Adrenal gland (tissue), 12 donors: ENCODE measurements around the gene PTPN7. TPM values are rescaled to one million over a fixed set of nuclear protein-coding genes. Genes with fewer than 3 reads are reported as not detected.

Experiments used
- DNase-seq, 7 donors: peaks; one replicate each; pipeline ENCODE4 v3.0.0-alpha.2; 2019 to 2020
- H3K27ac ChIP-seq, 5 donors: fragments of 200-600 bp; sonication (generic) in 4 of 5; 1 replicate in 3 of 5; 2 replicates in 2 of 5; pipeline versions ENCODE4 v1.5.1 to v1.8.0; 2016 to 2020; ENCODE audit warnings: mild to moderate bottlenecking in 1 of 5
- H3K27me3 ChIP-seq: fragments of 200-600 bp; 2 replicates; pipeline ENCODE4 v1.8.0; 2021
- H3K36me3 ChIP-seq, 2 donors: fragments of 200-600 bp; replicated peaks in 1 of 2; 1 replicate in 1 of 2; 2 replicates in 1 of 2; pipeline versions ENCODE4 v1.5.1 to v1.8.0; 2018 to 2022
- H3K4me1 ChIP-seq, 2 donors: fragments of 200-600 bp; replicated peaks in 1 of 2; 1 replicate in 1 of 2; 2 replicates in 1 of 2; pipeline versions ENCODE4 v1.5.1 to v1.8.0; 2018 to 2021
- H3K4me3 ChIP-seq, 4 donors: fragments of 200-600 bp; sonication (generic) in 3 of 4; one replicate each; pipeline ENCODE4 v1.5.1; 2016 to 2018
- H3K9me3 ChIP-seq, 3 donors: fragments of 200-600 bp; sonication (generic) in 1 of 3; replicated peaks in 1 of 3; 1 replicate in 2 of 3; 2 replicates in 1 of 3; pipeline versions ENCODE4 v1.5.1 to v1.8.0; 2016 to 2021
- POLR2A ChIP-seq, 2 donors: fragments of 450-650 bp; IDR thresholded peaks; one replicate each; pipeline ENCODE4 v1.6.1; 2017; ENCODE audit warnings: antibody characterized with exemption in 2 of 2, mild to moderate bottlenecking in 2 of 2, moderate library complexity in 1 of 2
- WGBS, 4 donors: extraction: QIAGEN DNeasy Blood & Tissue Kit in 2 of 4; methylation state at CpG; one replicate each; pipeline versions ENCODE4 v1.1.5 to v1.1.7; 2013 to 2017; 5-methylcytosine and 5-hydroxymethylcytosine counted together
- intact Hi-C, 2 donors: fragments of 100-400 bp; cut with DNase I; formaldehyde crosslinking; loops; one replicate each; pipeline versions ENCODE4 v1.14.1 to v1.15.0; 2022 to 2023
- polyA plus RNA-seq, 3 donors: library from polyadenylated mRNA; stranded (reverse); fragments of 200-250 nt in 2 of 3; fragments of 350-450 nt in 1 of 3; fragmentation: Illumina TruSeq in 1 of 3; extraction: RNeasy Lipid Tissue Mini Kit (QIAGEN cat#74804) in 1 of 3; gene quantifications; one replicate each; pipeline ENCODE4 v1.2.3, GENCODE V29; 2013 to 2014
- total RNA-seq, 9 donors: library from RNA; depleted of rRNA in 4 of 9; stranded (reverse); fragments of >200 nt in 4 of 9; fragments of 120-200 nt in 1 of 9; fragmentation: NEBNext Ultra II Directional in 1 of 9; extraction: Animal tissue kit (Norgen Biotek cat#: 25700) in 1 of 9; gene quantifications; one replicate each; pipeline versions ENCODE4 v1.1.0 to v1.2.4, GENCODE V29; 2013 to 2023
- TF ChIP-seq, protein P1 (sequence below), 6 experiments: fragments of 450-650 bp in 4 of 6; fragments of 200-600 bp in 2 of 6; sonication (generic) in 1 of 6; IDR thresholded peaks; 1 replicate in 5 of 6; 2 replicates in 1 of 6; pipeline versions ENCODE4 v1.5.1 to v1.8.0; 2016 to 2021; ENCODE audit warnings: antibody characterized with exemption in 6 of 6, mild to moderate bottlenecking in 2 of 6, moderate library complexity in 1 of 6
- donor health status: healthy with polysubstance abuse.
- donor health status: Bipolar disorder and iron deficiency.
- donor health status: DM: yes; HTN: yes; CAD: no.
- donor health status: DM: no; HTN: no; CAD: no.
- donor health status: DM: no; HTN: no; CAD: no.
- donor health status: DM: yes; HTN: yes; CAD: no.

The PTPN7 gene
- total and polyA plus RNA-seq, 12 donors: 2.5 to 45.4 (median 17.1) TPM

DNA sequence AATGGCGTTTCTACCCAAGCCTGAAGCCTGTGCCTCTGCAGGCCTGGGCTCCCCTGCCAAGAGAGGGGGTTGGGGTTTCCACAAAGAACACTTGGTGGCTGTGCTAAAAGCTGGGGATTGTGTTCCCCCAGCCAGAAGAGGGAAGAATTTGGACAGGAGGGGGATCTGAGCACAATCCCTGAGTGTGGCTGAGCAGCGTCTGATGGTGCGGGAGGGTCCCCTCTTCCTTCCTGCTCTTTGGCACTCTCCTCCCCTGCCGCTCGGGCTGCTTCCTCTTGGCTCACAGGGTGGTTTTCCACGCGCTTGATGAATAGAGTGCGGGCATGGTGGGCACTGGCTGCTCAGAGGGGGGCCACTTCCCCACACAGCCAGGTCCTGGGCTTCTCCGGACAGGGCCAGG is 34.0 kb downstream of the PTPN7 start:
- TF ChIP-seq POLR2A (IDR thresholded peaks at IDR 0.05): no peak
- TF ChIP-seq, protein P1, sequence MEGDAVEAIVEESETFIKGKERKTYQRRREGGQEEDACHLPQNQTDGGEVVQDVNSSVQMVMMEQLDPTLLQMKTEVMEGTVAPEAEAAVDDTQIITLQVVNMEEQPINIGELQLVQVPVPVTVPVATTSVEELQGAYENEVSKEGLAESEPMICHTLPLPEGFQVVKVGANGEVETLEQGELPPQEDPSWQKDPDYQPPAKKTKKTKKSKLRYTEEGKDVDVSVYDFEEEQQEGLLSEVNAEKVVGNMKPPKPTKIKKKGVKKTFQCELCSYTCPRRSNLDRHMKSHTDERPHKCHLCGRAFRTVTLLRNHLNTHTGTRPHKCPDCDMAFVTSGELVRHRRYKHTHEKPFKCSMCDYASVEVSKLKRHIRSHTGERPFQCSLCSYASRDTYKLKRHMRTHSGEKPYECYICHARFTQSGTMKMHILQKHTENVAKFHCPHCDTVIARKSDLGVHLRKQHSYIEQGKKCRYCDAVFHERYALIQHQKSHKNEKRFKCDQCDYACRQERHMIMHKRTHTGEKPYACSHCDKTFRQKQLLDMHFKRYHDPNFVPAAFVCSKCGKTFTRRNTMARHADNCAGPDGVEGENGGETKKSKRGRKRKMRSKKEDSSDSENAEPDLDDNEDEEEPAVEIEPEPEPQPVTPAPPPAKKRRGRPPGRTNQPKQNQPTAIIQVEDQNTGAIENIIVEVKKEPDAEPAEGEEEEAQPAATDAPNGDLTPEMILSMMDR (IDR thresholded peaks at IDR 0.05): no peak
- no peak for DNase-seq
- H3K4me3 ChIP-seq: no peak overlapping the region
- H3K4me1 ChIP-seq: peaks cover 15 to 19% of the 10 kb centered on the region in 2 donors
- H3K27ac ChIP-seq: no peak overlapping the region
- intact Hi-C loops: loop anchor here (10.0 kb wide), 1 partner anchor 232 kb away; no protein-coding TSS in a partner anchor
- WGBS, 4 donors: 50 to 68% (median 56%) methylated on average over 9 of the region's 9 CpGs
- no peaks in the 10 kb centered on the region for H3K36me3 ChIP-seq
- H3K9me3 ChIP-seq: no peaks in the 10 kb centered on the region
- no peaks in the 10 kb centered on the region for H3K27me3 ChIP-seq

DNA sequence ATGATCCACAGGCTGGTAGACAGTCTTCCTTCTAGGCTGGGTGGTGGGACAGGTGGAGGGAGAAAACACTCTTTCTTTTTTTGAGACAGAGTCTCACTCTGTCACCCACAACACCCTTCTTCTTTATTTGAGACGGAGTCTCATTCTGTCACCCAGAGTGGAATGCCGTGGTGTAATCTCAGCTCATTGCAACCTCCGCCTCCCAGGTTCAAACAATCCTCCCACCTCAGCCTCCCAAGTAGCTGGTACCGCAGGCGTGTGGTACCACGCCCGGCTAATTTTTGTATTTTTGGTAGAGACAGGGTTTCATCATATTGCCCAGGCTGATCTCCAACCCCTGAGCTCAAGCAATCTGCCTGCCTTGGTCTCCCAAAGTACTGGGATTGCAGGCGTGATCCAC is 34.8 kb downstream of the PTPN7 start:
- H3K4me1 ChIP-seq: peaks cover 6 to 11% of the 10 kb centered on the region in 2 donors
- H3K27me3 ChIP-seq: no peaks in the 10 kb centered on the region
- TF ChIP-seq, protein P1 (IDR thresholded peaks at IDR 0.05): no peak
- no peak for TF ChIP-seq POLR2A (IDR thresholded peaks at IDR 0.05)
- intact Hi-C loops: loop anchor here (10.0 kb wide), 1 partner anchor 231 kb away; no protein-coding TSS in a partner anchor
- H3K4me3 ChIP-seq: no peak overlapping the region
- no peaks in the 10 kb centered on the region for H3K36me3 ChIP-seq
- H3K27ac ChIP-seq: no peak overlapping the region
- no peaks in the 10 kb centered on the region for H3K9me3 ChIP-seq
- no peak for DNase-seq
- WGBS, 4 donors: 94 to 98% (median 96%) methylated on average over 8 of the region's 8 CpGs

DNA sequence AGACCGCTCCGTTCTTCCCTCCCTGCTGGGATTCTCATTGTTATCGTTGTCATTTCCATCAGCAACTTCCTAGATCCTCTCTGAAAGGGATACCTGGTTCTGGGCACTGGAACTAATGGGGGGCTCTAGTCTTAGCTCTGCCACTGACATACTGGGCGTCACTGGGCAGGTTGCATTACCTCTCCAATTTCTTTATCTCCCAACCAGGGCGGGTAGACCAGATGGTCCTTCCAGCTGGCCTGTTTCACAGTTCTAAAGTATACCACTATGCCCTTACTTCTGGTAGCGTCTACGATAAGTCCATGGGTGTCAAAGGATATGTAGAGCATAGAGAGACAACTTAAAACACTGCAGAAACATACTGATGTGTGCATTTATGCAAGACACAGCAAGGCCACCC is 36.3 kb downstream of the PTPN7 start:
- Histone ChIP-seq H3K4me1 (no peaks in the 10 kb centered on the region), H3K27ac (no peak overlapping the region), H3K27me3 (no peaks in the 10 kb centered on the region), H3K4me3 (no peak overlapping the region), H3K36me3 (no peaks in the 10 kb centered on the region), H3K9me3 (no peaks in the 10 kb centered on the region)
- TF ChIP-seq, protein P1 (IDR thresholded peaks at IDR 0.05): no peak
- intact Hi-C loops: loop anchor here (10.0 kb wide), 1 partner anchor 229 kb away; no protein-coding TSS in a partner anchor
- DNase-seq: no peak
- WGBS, 4 donors: 86 to 89% (median 89%) methylated on average over 7 of the region's 7 CpGs

DNA sequence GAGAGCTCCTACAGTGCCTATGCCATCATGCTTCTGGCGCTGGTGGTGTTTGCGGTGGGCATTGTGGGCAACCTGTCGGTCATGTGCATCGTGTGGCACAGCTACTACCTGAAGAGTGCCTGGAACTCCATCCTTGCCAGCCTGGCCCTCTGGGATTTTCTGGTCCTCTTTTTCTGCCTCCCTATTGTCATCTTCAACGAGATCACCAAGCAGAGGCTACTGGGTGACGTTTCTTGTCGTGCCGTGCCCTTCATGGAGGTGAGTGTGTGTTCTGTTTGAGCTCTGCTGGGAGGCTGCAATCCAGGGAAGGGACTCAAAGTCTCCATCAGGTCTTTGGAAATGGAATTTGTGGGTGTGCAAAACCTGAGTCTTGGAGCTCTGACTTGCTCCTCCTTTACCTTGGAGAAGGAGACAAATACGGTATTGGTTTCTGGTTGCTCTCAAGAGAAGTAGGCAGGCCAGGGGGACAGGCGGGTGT is 37.0 kb downstream of the PTPN7 start:
- Histone ChIP-seq H3K4me3 (no peak overlapping the region), H3K9me3 (no peaks in the 10 kb centered on the region), H3K27ac (no peak overlapping the region), H3K27me3 (no peaks in the 10 kb centered on the region), H3K4me1 (no peaks in the 10 kb centered on the region), H3K36me3 (no peaks in the 10 kb centered on the region)
- TF ChIP-seq, protein P1 (IDR thresholded peaks at IDR 0.05): no peak
- no peak for TF ChIP-seq POLR2A (IDR thresholded peaks at IDR 0.05)
- DNase-seq: no peak
- WGBS, 4 donors: 85 to 95% (median 92%) methylated on average over 2 to 10 of the region's 10 CpGs
- intact Hi-C loops: loop anchor here (10.0 kb wide), 1 partner anchor 229 kb away; no protein-coding TSS in a partner anchor
